GM19397 (cell line): ENCODE results near the gene ISLR2.
"Not testable (repeated sequence)": the region's sequence is repeated elsewhere in the genome, so short reads cannot be mapped to it uniquely, and the experiment has no call there.

ENCODE experiments used
- ATAC-seq: cut with Tn5 transposase; IDR thresholded peaks from one replicate; pipeline ENCODE4 v1.9.1; 2021; ENCODE audit warnings: mild to moderate bottlenecking, moderate library complexity; ENCODE audit not compliant: unreplicated experiment

The ISLR2 gene, protein sequence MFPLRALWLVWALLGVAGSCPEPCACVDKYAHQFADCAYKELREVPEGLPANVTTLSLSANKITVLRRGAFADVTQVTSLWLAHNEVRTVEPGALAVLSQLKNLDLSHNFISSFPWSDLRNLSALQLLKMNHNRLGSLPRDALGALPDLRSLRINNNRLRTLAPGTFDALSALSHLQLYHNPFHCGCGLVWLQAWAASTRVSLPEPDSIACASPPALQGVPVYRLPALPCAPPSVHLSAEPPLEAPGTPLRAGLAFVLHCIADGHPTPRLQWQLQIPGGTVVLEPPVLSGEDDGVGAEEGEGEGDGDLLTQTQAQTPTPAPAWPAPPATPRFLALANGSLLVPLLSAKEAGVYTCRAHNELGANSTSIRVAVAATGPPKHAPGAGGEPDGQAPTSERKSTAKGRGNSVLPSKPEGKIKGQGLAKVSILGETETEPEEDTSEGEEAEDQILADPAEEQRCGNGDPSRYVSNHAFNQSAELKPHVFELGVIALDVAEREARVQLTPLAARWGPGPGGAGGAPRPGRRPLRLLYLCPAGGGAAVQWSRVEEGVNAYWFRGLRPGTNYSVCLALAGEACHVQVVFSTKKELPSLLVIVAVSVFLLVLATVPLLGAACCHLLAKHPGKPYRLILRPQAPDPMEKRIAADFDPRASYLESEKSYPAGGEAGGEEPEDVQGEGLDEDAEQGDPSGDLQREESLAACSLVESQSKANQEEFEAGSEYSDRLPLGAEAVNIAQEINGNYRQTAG

DNA sequence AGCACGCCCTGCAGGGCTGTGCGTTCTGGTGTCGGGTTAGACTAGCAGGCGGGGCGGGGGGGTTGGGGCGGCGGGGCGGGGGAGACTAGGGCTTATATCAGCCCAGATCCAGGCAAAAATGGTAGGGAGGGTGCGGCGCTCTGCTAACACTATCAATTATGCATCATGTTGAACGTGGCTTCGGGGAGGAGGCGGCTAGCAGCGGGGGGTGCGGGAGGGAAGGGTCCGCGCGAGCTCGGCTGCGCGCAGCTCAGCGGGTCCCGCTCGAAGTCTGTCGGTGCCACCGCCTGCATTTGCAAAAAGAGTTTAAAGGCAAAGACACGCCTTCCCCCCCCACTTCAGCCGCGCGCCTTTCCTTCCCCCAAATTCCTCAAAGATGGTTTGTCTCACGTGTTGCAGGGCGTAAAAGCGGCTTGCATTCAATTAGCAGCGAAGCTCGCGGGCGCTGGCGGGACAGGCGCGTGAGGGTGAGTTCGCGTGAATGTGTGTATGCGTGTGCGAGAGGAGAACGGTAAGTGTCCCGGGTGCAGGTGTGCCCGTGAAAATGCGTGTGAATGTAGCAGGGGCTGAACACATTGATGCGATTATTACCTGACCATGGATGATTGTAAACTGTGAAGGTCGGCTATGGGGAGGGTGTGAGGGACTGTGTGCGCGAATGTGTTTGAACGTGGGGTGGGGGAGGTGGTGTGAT is at the start of gene ISLR2:
Gene ISLR2, plus strand, starts transcription at position 432 of the 694 bp plus-strand sequence. CDS start 2,169 bp downstream, outside the sequence.
- ATAC-seq: no peak

DNA sequence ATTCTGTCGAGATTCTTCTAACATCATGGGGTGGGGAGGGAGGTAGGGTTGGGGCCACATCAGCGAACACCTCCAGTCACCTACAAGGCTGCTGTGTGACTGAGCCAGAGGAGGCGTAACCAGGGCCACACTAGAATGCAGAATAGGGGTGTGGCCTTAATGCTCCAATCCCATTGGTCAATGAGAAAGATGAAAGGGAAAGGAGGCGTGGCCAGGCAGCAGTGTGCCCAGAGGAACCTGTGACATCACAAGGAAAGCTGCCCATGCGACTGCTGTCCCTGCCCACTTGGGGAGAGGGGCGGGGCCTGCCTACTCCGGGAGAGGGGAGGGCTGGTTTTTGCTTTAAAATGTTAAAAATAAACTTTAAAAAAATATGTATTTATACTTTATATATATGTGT is 47.9 kb upstream of the ISLR2 start, which contains the start of gene GOLGA6A:
Gene GOLGA6A, minus strand, starts transcription at position 101 of the 400 bp plus-strand sequence. Its CDS starts 41 bp downstream, at position 60.
- ATAC-seq: not testable (repeated sequence)

DNA sequence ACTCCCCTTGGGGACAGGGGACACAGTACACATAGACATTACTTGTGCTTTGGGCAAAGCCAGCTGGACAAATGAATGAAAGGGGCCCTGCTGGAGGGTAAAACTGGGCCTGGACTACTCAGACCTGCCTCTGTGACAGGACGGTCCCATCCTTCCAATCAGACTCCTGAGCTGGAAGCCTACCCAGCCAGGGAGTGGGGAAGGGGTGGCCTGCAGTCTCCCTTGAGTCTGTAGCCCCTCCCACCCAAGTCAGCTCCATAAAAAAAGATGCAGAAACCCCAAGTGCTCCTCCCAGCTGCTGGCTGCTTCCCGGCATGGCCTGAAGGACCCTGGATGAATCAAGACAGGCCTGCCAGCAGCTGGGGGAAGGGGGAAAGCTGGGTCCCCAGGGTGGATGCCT is 35.8 kb upstream of the ISLR2 start:
- ATAC-seq: not testable (repeated sequence)

DNA sequence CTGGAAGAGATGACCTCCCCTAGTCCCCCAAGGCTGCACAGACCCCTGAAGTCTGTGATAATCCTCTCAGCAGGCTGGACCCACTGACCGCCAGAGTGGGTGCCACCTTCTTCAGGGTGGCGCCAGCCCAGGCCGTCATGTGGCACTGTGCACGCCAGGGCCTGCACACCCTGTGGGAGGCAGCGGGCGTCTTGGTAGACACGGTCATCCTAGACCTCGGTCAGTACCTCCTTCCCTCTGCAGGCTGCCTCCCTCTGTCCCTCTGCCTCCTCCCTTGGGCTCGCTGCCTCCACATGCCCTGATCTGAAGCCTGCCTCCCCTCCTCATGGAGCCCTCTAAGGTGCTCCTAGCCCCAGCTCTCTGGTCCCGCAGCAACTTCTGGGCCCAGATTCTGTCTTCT is 34.8 kb upstream of the ISLR2 start:
- ATAC-seq: not testable (repeated sequence)

DNA sequence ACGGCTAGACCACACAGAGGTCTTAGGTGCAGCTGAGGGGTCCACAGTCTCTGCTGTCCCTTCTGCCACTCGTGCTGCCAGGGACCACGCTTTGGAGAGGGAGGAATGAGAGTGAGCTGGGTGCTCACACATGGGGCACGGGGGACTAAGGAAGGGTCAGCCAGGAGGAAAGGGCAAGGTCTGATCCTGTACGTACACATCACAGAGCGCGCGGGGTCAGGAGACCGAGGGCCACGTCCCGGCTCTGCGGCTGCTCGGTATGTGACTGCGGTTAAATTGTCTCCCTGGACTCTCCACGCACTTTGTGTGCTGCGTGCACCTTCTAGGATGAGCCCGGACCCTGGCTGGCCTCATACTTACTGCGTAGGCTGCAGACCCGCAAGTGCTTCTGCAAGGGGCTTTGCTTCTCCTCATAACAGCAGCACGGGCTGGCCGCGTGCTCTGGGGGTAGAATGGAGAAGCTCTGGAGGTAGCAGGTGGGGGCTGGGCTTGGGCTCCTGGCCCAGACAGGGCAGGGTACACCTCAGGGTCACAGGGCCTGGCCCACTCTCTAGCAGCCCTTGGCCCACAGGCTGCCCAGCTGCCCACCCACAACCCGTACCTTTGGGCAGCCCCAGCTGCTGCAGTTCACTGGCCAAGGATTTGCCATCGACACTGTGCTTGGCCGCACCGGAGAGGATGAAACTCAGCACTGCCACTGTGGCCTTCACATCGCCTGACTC is 33.5 kb upstream of the ISLR2 start:
- not testable (repeated sequence) for ATAC-seq

DNA sequence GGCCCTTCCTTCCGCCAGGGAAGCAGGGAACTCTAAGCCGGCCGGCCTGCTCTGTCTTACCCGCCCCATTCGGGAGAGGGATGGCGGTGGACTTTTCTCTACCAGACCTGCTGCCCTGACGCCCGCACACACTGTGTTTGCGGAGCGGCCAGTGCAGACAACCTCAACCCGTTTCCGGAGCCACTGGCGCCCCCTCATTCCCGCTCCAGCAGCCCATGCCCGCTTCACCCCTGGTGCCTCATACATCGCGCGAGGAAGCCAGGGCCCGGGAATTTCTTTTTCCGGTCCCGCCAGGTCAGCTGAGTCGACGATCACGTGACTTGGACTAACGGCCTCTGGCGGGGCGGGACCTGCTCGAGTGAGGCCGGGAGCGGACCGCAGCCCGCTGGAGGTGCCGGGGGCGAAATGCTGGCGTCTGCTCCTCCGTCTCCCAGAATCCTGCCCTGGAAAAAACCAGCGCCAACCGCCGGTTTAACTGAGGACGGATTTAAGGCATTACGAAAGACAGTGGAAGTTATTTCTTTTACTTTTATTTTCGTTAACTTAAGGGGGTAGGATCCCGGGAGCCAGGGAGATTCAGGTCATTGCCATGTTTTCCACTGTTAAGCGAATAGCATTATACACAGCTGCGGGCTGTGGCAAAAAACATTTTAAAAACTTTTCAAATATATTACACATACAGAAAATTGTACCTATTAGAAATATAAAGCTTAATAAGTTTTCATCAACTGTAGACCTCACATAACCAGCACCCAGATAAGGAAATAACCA is 30.2 kb upstream of the ISLR2 start:
- peak; percentile 88 for ATAC-seq

DNA sequence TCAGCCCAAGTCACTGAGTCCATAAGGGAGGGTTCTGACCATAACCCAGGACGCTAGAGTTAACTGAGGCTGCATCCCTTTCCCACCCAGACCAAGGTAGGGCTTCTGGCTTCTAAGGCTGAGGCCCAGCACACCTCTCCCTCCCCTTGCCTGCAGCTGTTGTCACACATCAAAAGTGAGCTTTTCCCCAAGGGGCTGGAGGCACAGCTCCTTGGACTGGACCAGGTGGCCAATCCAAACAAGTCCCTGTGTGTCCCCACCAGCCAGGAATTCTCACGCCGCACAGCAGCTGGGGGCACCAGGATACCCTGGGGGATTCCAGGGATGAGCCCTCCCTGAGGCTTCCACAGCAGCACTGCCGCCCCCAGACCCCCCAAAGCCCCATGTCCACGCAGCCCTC is 22.3 kb upstream of the ISLR2 start:
- no peak for ATAC-seq

DNA sequence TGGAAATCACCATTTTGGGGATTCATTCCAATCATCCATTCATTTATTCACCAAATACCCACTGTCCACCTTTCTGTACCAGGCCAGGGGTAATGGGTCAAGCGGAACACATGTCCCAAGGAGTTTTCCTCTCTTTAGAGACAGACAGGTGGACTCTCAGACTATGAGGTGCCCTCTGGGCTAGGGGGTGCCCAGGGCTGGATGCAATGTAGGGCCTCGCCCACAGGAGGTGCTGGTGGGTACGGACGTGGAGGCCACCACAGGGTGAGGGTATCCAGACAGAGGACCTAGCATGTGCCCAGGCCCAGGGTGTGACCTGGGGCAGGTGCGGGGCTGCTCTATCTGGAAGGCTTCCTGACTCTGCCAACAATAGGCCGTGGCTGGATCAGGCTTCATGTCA is 21.8 kb upstream of the ISLR2 start:
- ATAC-seq: not testable (repeated sequence)

DNA sequence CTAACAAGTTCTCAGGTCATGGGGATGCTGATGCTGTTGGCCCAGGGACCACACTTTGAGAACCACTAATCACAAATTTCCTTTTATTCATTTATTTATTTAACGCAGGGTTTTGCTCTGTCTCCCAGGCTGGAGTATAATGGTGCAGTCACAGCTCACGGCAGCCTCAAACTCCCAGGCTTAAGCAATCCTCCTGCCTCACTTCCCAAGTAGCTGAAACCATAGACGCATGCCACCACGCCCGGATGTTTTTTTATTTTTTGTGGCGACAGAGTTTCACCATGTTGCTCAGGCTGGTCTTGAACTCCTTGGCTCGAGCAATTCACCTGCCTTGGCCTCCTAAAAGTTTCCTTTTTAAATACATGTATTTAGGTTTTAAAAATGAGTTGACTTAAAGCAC is 20.7 kb upstream of the ISLR2 start:
- no peak for ATAC-seq

DNA sequence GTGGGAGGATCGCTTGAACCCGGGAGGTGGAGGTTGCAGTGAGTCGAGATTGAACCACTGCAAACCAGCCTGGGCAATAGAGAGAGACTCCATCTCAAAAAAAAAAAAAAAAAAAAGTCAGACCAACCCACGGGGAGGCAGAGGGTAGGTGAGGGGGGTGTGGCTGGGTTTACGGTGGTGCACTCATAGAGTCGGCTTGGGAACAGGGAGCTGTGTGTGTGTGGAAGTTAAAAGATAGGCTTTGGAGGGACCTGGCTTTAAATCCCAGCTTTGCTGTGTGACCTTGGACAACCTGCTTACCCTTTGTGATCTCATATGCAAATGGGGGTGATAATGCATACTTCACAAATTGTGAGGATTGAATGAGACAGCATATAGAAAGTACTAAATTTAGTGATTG is 10.0 kb upstream of the ISLR2 start:
- ATAC-seq: no peak

DNA sequence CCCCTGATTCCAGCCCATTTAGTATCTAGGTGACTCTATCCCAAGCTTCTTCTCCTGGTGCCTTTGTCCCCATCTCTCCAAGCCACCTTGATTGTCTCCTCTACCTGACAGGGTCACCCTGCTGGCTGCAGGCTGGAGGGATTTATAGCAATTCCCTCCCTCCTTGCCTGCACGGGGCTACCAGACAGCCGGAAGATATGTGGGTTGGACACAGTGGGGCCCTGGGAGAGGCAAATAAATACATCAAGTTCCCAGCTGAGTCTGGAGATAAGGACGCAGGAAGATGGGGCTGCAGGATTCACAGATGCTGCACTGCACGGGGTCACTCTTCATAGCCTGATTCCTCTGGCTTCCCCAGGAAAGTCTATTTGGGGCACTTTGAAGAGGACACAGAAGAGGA is 9.3 kb upstream of the ISLR2 start:
- no peak for ATAC-seq

DNA sequence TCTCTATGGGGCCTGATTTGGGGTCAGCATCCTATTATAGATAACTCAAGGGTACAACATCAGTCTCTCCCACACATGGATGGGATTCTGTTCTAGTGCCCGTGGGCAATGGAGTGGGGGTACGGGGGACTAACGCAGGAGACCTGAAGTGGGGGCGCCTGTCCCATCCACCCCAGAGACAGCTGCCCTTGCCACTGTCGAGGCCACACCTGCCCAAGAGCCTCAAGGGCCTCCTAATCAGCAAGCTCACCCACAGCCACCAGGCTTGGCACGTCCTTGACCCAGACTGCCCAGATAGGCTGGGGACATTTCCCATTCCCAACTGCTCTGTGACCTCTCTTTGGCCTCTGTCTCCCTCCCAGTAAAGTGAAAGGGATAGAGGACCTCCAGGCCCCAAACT is 8.5 kb upstream of the ISLR2 start:
- no peak for ATAC-seq

DNA sequence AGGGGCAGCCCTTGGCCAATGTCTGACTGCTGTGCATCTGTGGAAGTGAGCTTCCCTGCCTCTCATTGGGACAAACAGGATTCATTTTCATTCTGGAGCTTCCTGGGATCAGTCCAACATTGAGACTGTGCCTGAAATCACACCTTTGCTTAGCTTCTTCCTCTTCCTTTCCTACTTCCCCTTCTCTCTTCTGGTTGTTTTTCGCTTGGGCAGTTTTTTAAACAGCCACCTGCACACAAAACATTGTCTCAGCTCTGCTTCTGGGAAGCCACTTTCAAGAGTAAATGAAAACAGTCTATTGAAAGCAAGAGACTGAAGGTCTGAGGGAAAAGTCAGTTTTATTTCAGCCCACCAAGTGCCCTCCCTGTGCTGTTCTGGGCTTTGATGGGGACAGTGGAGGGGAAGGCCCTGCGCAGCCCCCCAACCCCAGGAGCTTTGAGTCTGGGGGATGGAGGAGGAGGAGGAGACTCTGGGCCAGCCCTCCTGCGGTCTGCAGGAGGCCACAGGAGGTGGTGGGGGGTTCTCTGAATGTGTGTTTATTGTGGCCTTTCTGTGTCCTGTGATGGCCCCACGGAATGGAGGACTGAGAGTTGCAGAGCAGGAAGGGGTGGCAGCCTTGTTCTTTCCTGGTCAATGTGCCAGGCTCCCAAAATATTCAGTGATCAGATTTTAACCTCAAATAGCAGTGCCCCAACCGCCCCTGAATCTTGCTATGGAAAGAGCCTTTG is 7.8 kb upstream of the ISLR2 start:
- ATAC-seq: no peak

DNA sequence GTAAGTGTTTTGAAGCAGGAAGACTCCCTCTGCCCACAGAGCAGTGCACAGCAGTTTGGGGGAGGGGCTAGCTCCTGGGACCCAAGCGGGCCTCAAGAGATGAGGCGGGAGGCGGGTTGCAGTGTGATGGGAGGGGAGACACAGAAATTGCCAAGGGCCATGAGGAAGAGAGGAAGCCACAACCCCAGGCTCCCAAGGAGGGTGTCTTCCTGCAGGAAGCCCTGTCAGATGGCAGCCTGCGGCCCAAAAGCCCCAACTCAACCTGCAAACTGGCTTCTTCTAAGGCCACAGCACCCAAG is 7.3 kb upstream of the ISLR2 start:
- ATAC-seq: no peak

DNA sequence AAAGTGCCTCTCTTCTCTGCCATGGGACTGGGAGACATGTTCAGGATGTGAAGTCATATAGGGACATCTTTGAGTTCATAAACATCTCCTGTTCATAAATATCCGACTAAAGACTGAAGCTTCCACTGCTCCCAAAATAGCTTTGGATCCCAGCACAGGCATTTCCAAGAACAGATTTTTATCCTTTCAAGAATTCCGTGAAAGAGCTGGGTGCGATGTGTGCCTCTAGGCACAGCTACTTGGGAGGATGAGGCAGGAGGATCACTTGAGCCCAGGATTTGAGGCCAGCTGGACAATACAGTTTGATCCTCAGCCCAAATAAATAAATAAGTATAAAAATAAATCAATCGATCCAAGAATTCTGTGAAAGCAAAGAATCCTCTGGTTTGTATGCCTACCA is 6.7 kb upstream of the ISLR2 start:
- no peak for ATAC-seq

DNA sequence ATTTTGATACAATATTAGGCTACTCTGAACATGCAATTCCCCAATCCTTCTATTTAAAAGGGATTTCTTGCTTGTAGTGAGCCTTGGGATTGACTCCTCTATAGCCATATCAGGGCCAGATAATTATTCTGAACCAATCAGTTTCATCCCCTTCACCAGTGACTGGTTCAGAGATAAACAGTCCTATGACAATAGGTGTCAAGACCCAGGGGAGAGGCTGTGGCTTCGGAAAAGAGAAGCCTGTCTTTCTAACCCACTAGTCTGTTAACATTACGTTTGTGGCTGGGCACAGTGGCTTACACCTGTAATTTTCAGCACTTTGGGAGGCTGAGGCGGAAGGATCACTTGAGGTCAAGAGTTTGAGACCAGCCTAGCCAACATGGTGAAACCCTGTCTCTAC is 6.2 kb upstream of the ISLR2 start:
- ATAC-seq: no peak

DNA sequence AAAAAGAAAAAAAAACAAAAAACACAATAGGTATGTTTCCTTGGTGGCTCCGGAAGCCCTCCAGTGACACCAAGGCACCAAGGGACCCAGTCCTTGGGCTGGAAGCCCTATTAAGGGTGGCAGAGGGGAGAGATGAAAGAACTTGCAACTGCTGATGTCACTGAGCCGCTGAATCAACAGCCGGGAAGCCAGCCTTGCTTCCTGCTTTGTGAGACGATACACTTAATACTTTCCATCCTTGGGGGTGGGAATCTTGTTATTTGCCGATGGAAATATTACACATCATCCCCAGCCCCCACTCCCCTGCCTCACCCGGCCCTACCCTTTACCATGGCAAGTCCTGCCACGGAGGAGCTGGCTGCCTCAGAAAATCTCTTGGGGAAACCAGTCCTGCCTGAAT is 5.6 kb upstream of the ISLR2 start:
- ATAC-seq: no peak

DNA sequence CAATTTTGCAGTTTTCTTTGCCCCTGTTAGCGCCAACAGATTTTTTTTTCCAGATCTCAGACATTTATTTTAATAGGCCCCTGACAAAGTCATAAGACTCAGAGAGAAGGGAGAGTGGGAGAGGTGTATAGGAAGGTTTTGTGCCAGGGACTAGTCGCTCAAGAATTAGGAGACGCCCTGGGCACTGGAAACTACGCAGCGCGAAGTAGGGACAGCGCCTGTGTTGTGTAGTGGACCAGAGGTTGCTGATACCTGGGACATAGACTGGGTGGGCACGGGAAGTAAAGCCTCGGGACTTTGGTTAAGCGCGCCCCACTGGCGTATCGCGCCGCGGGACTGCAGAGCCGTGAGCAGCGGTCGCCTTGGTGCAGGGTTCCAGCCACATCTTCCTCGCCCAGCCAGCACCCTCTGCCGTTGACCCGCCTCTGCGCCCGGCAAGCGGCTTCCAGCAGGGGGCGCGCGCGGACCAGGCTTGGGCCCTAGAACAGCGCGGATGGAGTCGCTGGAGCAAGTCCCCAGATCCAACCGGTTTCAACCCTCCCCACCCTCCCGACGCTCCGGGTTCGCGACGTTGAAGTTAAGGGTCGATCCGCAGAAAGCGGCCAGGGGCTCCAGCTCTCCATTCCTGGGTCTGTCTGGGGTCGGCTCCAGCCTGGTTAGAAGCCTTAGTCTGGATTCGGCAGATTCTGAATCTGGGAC is 3.0 kb upstream of the ISLR2 start:
- ATAC-seq: no peak
